Measurements from ENCODE around the gene TWIST2. TPM values are rescaled to one million over a fixed set of nuclear protein-coding genes. Genes with fewer than 3 reads are reported as not detected.

Gene TWIST2
- total RNA-seq, 1 experiment from 2014 or later, result 0.22 TPM

- H3K27ac ChIP-seq (ENCODE audit: insufficient read length, low read depth, low read length), result no peak overlapping the region
- no peak overlapping the region for H4K8ac ChIP-seq (replicated peaks; ENCODE audit: insufficient read length, low read depth, low read length)
- H3K4ac ChIP-seq (ENCODE audit: low read depth, low read length), result no peak overlapping the region
- H2BK20ac ChIP-seq (ENCODE audit: low read depth, low read length, poor library complexity, severe bottlenecking), result no peak overlapping the region
- no peak overlapping the region for H4K91ac ChIP-seq (ENCODE audit: insufficient read length, low read depth, low read length)
- H2AFZ ChIP-seq (ENCODE audit: low read length), result no peak overlapping the region
- no peak overlapping the region for H2AK5ac ChIP-seq (ENCODE audit: insufficient read length, low read length)
- WGBS (ENCODE audit: extremely low coverage, insufficient read length, low lambda C conversion rate), result no CpG with 5 or more reads among the region's 14 CpGs
- H3K9me3 ChIP-seq (ENCODE audit: control insufficient read depth, low read depth, low read length), result no peaks in the 10 kb centered on the region
- H2BK15ac ChIP-seq (ENCODE audit: low read depth, low read length), result no peak overlapping the region
- H3K79me1 ChIP-seq (ENCODE audit: insufficient read depth, low read depth, low read length, poor library complexity, severe bottlenecking), result no peaks in the 10 kb centered on the region
- no peaks in the 10 kb centered on the region for H4K20me1 ChIP-seq (ENCODE audit: control insufficient read depth, insufficient read depth, insufficient read length)
- no peak for DNase-seq
- H3K23ac ChIP-seq (ENCODE audit: insufficient read length, low read depth, low read length), result no peak overlapping the region
- H2BK120ac ChIP-seq (ENCODE audit: low read depth, low read length, poor library complexity, severe bottlenecking), result no peak overlapping the region
- H4K5ac ChIP-seq (ENCODE audit: insufficient read length, low read depth, low read length), result no peak overlapping the region
- no peaks in the 10 kb centered on the region for H3K23me2 ChIP-seq (ENCODE audit: insufficient read length, low read depth, low read length, poor library complexity, severe bottlenecking)
- no peak overlapping the region for H2BK5ac ChIP-seq (ENCODE audit: insufficient read length, low read length)
- H3T11ph ChIP-seq (ENCODE audit: low read length), result no peak overlapping the region
- Mint-ChIP-seq H3K9me3 (no peaks in the 10 kb centered on the region), H3K27me3 (ENCODE audit: low read depth) (peaks cover 59% of the 10 kb centered on the region), H3K4me3 (no peak overlapping the region), H3K36me3 (ENCODE audit: insufficient read depth in 1 of 3, low read depth in 3 of 3) (no peaks in the 10 kb centered on the region), H3K27ac (no peak overlapping the region), H3K4me1 (peaks cover 13 to 15% of the 10 kb centered on the region in 2 experiments)
- H3K4me1 ChIP-seq (ENCODE audit: insufficient read depth, low read length), result 0 out of 2 replicates have a peak, but pooled peaks cover 2% of the 10 kb centered on the region
- H3K14ac ChIP-seq (ENCODE audit: insufficient read depth, low read length), result no peak overlapping the region
- no peak overlapping the region for H3K4me2 ChIP-seq (ENCODE audit: insufficient read depth, insufficient read length, low read length)
- TF ChIP-seq CTCF (conservative IDR thresholded peaks at IDR 0.05), result no peak
- H3K9ac ChIP-seq (ENCODE audit: extremely low read depth, insufficient read length, low read length), result no peak overlapping the region
- no peak overlapping the region for H2BK12ac ChIP-seq (ENCODE audit: insufficient read length, low read depth, low read length)
- H3K79me2 ChIP-seq (ENCODE audit: insufficient read depth, low read length), result no peaks in the 10 kb centered on the region
- H3K18ac ChIP-seq (ENCODE audit: insufficient read length, low read depth, low read length), result no peak overlapping the region
- H3K27me3 ChIP-seq (ENCODE audit: insufficient read depth, low read length), result no peaks in the 10 kb centered on the region; the same call in 1 of the 2 replicates
- H3K56ac ChIP-seq (ENCODE audit: insufficient read length, low read depth, low read length), result no peak overlapping the region
These were observed 11.9 kb downstream of the TWIST2 start for GRCh38 chr2:238859636-238860347.

All from H9 (cell line).